Measurements from ENCODE around the gene RNF133.
"Not testable (repeated sequence)": the region's sequence is repeated elsewhere in the genome, so short reads cannot be mapped to it uniquely, and the experiment has no call there.

The RNF133 gene

GRCh38 chr7:122709930-122710646 lies 11.2 kb upstream of the RNF133 start:
- H3K36me3 Mint-ChIP-seq (ENCODE audit: low read depth), result no peaks in the 10 kb centered on the region
- no peaks in the 10 kb centered on the region for H3K27me3 Mint-ChIP-seq
- no peaks in the 10 kb centered on the region for H3K9me3 Mint-ChIP-seq
- no peaks in the 10 kb centered on the region for H3K4me1 Mint-ChIP-seq (ENCODE audit: low read depth)
- intact Hi-C loops (cut with micrococcal nuclease), result no loop called here
- H3K27ac Mint-ChIP-seq, result no peak overlapping the region
- no peak overlapping the region for H3K4me3 Mint-ChIP-seq

DNA sequence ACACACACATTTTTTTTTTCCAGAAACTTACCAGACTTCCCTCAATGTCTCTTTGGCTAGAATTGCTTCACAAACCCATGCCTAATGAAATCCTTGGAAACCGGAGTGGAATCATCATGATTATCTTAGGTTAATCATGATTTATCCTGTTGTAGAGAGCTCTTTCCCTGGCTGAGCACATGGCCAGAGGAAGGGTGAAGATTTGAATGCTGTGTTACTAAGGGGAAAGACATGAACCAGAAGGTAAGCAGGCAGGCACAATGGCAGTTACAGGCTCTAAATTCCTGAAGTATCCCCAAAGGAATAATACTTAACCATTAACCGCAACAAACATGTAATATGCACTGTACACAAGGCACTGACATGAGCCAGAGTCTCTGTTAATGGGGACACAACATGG lies 7.9 kb upstream of the RNF133 start:
- intact Hi-C loops (cut with micrococcal nuclease), result no loop called here
- H3K9me3 Mint-ChIP-seq, result peaks cover 8% of the 10 kb centered on the region
- H3K27me3 Mint-ChIP-seq, result no peaks in the 10 kb centered on the region
- no peak overlapping the region for H3K27ac Mint-ChIP-seq
- H3K4me1 Mint-ChIP-seq (ENCODE audit: low read depth), result no peaks in the 10 kb centered on the region
- H3K4me3 Mint-ChIP-seq, result no peak overlapping the region
- H3K36me3 Mint-ChIP-seq (ENCODE audit: low read depth), result no peaks in the 10 kb centered on the region

DNA sequence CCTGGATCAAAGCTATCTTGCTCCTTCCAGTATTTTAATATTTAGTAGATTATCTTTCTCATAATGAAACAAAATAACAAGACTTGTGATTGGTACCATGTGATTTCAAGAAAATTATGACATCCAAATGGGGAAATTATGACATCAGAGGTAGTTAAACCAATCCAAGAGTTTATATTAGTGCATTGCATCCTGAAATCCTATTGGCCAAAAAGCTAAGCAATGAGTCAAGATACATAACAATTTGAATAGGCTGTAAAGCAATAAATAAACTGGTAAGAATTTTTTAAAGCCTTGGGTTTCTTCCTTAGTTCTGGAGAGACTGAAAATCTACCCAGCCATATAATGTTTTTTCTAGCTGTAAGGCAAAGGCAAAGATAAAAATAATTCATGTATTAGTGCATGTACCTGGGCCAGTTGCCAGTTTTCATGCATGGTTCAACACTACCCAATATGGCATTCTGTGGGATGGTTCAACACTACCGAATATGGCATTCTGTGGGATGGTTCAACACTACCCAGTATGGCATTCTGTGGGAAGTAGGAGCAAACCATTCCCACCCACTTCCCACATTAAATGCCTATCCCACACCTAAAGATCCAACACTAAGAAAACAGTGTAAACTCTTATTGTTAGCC lies 4.1 kb upstream of the RNF133 start, which contains the start of gene RNF148:
Gene RNF148 (minus strand): TSS at position 51 of the 639 bp plus-strand sequence. CDS start 172 bp downstream, outside the sequence.
- Mint-ChIP-seq H3K4me3 (no peak within 1 kb of the TSS), H3K27ac (no peak within 1 kb of the TSS), H3K27me3 (no peaks in the 10 kb centered on the region), H3K9me3 (peaks cover 9% of the 10 kb centered on the region), H3K36me3 (ENCODE audit: low read depth) (no peaks in the 10 kb centered on the region), H3K4me1 (ENCODE audit: low read depth) (no peaks in the 10 kb centered on the region)
- intact Hi-C loops (cut with micrococcal nuclease), result no loop called here

DNA sequence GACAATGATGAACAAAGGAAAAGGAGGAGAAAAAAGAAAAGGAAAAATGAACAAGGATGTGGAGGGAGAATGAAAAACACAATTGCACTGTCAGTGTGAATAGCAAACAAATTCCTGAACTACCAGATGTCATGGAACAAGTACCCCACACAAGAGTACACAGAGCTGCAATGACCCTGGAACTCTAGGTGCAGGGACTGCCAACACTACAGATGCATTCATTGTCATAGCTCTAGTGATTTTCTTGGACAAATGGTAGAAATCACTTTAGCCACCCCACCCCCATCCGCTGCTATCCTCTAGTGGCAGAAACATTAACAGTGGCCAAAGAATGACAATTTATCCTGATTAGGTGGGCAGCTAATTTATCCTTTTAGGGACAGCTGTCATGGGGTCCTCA lies 3.1 kb downstream of the RNF133 start:
- Mint-ChIP-seq H3K36me3 (ENCODE audit: low read depth) (no peaks in the 10 kb centered on the region), H3K27ac (no peak overlapping the region), H3K9me3 (peaks cover 12% of the 10 kb centered on the region), H3K27me3 (no peaks in the 10 kb centered on the region), H3K4me3 (no peak overlapping the region), H3K4me1 (ENCODE audit: low read depth) (no peaks in the 10 kb centered on the region)
- intact Hi-C loops (cut with micrococcal nuclease), result no loop called here

DNA sequence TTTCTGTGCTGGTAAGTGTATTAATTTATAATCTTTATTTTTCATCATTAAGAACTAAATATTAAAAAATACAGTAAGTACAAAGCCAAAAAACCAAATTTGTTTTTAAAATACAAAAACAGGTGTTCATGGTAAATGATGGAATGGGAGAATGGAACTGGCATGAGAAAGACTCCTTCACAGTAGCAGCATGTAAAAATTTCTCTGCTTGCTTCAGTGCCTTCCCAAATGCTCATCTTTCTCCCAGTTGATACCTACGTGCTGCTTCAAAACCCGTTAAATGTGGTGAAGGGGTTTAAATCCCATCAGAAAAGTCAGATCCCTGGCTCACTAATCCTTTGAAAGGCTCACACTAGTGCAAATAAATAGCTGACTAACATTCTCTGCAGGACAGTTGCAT lies 4.2 kb downstream of the RNF133 start:
- no peaks in the 10 kb centered on the region for H3K27me3 Mint-ChIP-seq
- intact Hi-C loops (cut with micrococcal nuclease), result no loop called here
- no peaks in the 10 kb centered on the region for H3K4me1 Mint-ChIP-seq (ENCODE audit: low read depth)
- H3K4me3 Mint-ChIP-seq, result no peak overlapping the region
- H3K27ac Mint-ChIP-seq, result no peak overlapping the region
- H3K36me3 Mint-ChIP-seq (ENCODE audit: low read depth), result no peaks in the 10 kb centered on the region
- peaks cover 12% of the 10 kb centered on the region for H3K9me3 Mint-ChIP-seq

DNA sequence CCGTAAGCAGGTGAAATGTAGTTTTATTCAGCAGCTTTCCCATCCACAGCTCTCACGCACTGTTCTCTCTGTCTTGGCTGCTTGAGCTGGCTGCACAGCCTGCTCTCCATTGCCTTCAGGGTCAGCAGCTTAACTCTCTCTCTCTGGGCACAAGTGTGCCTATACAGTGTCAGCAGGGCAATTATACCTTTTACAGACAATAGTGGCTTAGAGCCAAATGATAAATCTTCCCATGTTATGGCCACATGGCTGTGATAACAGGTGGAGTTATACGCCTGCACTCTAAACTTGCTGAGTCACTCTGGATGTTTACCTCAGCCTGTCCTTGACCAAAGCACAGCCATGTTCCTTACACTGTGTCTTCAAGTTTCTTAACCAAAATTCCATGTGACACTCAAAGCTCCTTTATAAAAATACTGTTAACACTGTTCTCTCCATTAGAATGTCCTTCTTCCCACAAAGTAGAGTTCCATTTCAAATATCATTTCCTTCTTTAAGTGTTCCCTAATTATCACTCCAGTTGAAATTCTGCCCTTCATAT lies 6.1 kb downstream of the RNF133 start:
- intact Hi-C loops (cut with micrococcal nuclease), result no loop called here
- H3K9me3 Mint-ChIP-seq, result peaks cover 12% of the 10 kb centered on the region

GRCh38 chr7:122691569-122692235 lies 7.2 kb downstream of the RNF133 start:
- Mint-ChIP-seq H3K27ac (no peak overlapping the region), H3K27me3 (no peaks in the 10 kb centered on the region), H3K36me3 (ENCODE audit: low read depth) (no peaks in the 10 kb centered on the region), H3K9me3 (peaks cover 12% of the 10 kb centered on the region), H3K4me1 (ENCODE audit: low read depth) (no peaks in the 10 kb centered on the region), H3K4me3 (no peak overlapping the region)
- intact Hi-C loops (cut with micrococcal nuclease), result no loop called here

More for the DNA sequence above, 6.1 kb downstream of the RNF133 start:
- no peaks in the 10 kb centered on the region for H3K36me3 Mint-ChIP-seq (ENCODE audit: low read depth)
- H3K4me3 Mint-ChIP-seq, result no peak overlapping the region
- H3K27me3 Mint-ChIP-seq, result no peaks in the 10 kb centered on the region
- H3K4me1 Mint-ChIP-seq (ENCODE audit: low read depth), result no peaks in the 10 kb centered on the region
- no peak overlapping the region for H3K27ac Mint-ChIP-seq

- intact Hi-C loops (cut with micrococcal nuclease), result no loop called here
- H3K36me3 Mint-ChIP-seq (ENCODE audit: low read depth), result no peaks in the 10 kb centered on the region
- H3K27ac Mint-ChIP-seq, result no peak overlapping the region
- no peaks in the 10 kb centered on the region for H3K4me1 Mint-ChIP-seq (ENCODE audit: low read depth)
- H3K4me3 Mint-ChIP-seq, result no peak overlapping the region
- peaks cover 12% of the 10 kb centered on the region for H3K9me3 Mint-ChIP-seq
- H3K27me3 Mint-ChIP-seq, result no peaks in the 10 kb centered on the region
Observed at GRCh38 chr7:122689346-122690109, 9.4 kb downstream of the RNF133 start.

DNA sequence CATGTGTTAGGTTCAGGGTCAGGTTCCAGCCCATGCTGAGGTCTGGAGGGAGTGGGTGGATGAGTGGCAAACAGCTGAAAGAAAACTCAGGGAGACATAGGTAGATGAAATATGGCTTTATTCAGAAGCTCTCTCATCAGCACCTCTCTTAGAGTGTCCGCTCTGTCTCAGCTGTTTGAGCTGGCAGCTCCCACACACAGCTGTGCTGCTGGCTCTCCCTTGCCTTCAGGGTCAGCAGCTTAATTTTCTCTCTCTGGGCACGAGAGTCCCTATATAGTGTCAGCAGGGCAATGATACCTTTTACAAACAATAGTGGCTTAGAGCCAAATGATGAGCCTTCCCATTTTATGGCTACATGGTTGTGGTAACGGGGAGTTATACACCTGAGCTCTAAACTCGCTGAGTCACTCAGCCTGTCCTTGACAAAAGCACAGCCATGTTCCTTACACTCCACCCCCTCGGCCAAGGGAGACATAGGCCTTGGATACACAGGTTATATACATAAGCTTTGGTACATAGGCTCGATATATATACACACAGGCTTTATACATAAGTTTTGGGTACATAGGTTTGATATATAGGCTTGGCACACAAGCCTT lies 10.4 kb downstream of the RNF133 start:
- Mint-ChIP-seq H3K4me1 (ENCODE audit: low read depth) (no peaks in the 10 kb centered on the region), H3K27me3 (no peaks in the 10 kb centered on the region), H3K4me3 (no peak overlapping the region), H3K36me3 (ENCODE audit: low read depth) (no peaks in the 10 kb centered on the region), H3K27ac (no peak overlapping the region), H3K9me3 (peaks cover 12% of the 10 kb centered on the region)
- intact Hi-C loops (cut with micrococcal nuclease), result no loop called here

DNA sequence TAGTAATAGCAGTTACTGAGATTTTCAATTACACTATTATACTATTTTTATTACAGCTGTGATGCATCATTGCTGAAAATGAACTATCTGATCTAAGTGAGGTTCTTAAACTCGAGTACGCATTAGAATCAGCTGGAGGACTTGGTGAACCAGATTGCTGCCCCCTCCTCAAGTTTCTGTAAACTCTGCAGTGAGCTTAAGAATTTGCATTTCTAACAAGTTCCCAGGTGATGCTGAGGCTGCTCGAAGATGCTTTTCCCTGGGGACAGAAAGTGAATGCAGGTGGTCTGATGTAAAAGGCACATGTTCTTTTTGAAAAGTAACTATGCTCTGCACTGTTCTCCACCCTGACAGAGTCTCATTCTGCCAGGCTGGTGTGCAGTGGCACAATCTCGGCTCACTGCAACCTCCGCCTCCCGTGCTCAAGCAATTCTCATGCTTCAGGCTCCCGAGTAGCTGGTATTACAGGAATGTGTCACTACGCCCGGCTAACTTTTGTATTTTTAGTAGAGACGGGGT lies 12.5 kb downstream of the RNF133 start:
- no peaks in the 10 kb centered on the region for H3K4me1 Mint-ChIP-seq (ENCODE audit: low read depth)
- no peak overlapping the region for H3K27ac Mint-ChIP-seq
- H3K36me3 Mint-ChIP-seq (ENCODE audit: low read depth), result no peaks in the 10 kb centered on the region
- no peak overlapping the region for H3K4me3 Mint-ChIP-seq
- no peaks in the 10 kb centered on the region for H3K9me3 Mint-ChIP-seq
- intact Hi-C loops (cut with micrococcal nuclease), result no loop called here
- no peaks in the 10 kb centered on the region for H3K27me3 Mint-ChIP-seq

- Mint-ChIP-seq H3K36me3 (ENCODE audit: low read depth) (no peaks in the 10 kb centered on the region), H3K4me3 (no peak overlapping the region), H3K27me3 (no peaks in the 10 kb centered on the region), H3K9me3 (peaks cover 5% of the 10 kb centered on the region), H3K4me1 (ENCODE audit: low read depth) (no peaks in the 10 kb centered on the region), H3K27ac (no peak overlapping the region)
- intact Hi-C loops (cut with micrococcal nuclease), result no loop called here
Observed at GRCh38 chr7:122684504-122684903, 14.4 kb downstream of the RNF133 start.

DNA sequence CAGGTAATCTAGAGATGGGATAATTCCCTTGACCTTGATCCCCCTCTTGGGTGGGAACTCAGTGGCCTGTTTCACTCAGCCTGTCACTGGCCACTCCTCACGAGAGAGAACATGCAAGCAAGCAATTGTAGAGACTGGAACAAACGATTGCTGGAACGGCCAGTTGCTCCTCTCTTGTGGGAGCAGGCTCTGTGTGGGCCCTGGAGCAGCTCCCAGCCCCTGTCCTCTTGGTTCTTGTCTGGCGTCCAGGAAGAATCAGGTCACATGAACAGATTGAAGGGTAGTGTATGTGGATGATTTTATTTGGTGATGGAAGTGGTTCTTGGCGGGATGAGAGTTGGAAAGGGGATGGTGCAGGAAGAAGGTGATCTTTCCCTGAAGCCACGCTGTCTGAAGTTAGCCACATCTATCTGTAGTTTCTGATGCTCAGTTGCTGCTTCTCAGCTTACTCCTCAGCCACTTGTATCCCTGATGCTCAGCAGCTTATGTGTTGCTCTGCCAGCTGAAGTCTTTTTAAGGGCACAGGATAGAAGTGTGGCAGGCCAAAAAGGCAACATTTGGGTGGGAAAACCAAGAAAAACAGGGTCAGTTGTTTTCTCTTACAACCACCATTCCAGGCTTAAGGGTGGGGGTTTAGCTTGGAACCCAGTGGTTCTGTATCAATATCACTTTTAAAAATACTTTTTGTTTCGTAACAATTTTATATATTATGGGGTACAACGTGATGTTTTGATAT lies 15.9 kb downstream of the RNF133 start:
- intact Hi-C loops (cut with micrococcal nuclease), result no loop called here
- Mint-ChIP-seq H3K27ac (no peak overlapping the region), H3K4me3 (no peak overlapping the region), H3K4me1 (ENCODE audit: low read depth) (no peaks in the 10 kb centered on the region), H3K9me3 (peaks cover 10% of the 10 kb centered on the region), H3K36me3 (ENCODE audit: low read depth) (no peaks in the 10 kb centered on the region), H3K27me3 (no peaks in the 10 kb centered on the region)

DNA sequence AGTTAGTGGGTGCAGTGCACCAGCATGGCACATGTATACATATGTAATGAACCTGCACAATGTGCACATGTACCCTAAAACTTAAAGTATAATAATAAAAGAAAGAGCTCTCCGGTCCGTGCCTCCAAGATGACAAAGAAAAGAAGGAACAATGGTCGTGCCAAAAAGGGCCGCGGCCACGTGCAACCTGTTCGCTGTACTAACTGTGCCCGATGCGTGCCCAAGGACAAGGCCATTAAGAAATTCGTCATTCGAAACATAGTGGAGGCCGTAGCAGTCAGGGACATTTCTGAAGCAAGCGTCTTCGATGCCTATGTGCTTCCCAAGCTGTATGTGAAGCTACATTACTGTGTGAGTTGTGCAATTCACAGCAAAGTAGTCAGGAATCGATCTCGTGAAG lies 17.7 kb downstream of the RNF133 start:
- H3K9me3 Mint-ChIP-seq; H3K4me3 Mint-ChIP-seq; H3K27me3 Mint-ChIP-seq; H3K27ac Mint-ChIP-seq; intact Hi-C loops (cut with micrococcal nuclease); H3K4me1 Mint-ChIP-seq (ENCODE audit: low read depth); H3K36me3 Mint-ChIP-seq (ENCODE audit: low read depth): not testable (repeated sequence)

All from dendritic cell treated with granulocyte-macrophage colony-stimulating factor and Interleukin-4, amounts not matched to agents 40 ng/mL and 50 ng/mL, for 4 days (primary cell).